HG03135 (cell line): Measurements from ENCODE around the gene CAPN9.

Experiments used
- ATAC-seq: cut with Tn5 transposase; IDR thresholded peaks from one replicate; pipeline ENCODE4 v1.9.1; 2021; ENCODE audit warnings: mild to moderate bottlenecking, moderate library complexity; ENCODE audit not compliant: unreplicated experiment

Gene CAPN9

DNA sequence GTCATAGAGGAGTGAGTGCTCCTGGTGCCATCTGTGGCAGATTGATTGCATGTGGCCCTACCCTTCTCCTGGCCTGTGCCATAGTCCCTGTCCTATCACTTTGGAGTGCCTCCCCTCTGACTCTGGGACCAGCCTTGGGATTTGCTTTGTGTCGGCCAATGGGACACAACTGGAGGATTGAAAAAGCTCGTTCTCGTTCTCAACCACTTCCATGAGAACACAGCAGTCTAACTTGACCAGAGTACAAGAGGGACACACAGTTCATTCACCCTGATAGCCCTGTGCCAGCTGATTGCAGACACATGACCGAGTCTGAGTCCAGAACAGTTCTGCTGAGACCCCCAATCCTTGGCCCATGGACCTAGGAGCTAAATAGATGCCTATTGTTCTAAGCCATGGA, 73.4 kb downstream of the CAPN9 start:
- ATAC-seq, result no peak

GRCh38 chr1:230821346-230821745, 74.2 kb downstream of the CAPN9 start:
- no peak for ATAC-seq

- ATAC-seq, result no peak
These were observed 74.9 kb downstream of the CAPN9 start for GRCh38 chr1:230822092-230822581.

DNA sequence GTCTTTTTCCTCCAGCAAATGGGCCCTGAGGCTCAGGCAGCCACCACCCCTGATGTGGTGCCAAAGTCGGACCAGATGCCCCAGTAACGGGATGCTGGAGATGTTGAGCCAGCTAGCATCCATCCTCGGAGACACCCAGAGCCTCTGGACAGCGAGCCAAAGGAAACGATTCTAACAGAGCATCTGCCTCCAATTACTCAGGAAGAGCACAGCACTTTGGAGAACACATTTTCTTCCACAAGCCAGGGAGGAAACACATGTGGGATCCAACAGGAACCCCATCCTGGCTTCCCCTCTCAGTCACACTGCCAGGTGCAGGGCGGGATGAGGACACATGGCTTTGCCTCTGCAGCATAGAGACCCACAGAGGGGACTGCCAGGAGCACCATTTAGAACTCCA, 76.2 kb downstream of the CAPN9 start:
- no peak for ATAC-seq

- no peak for ATAC-seq
These were observed 76.8 kb downstream of the CAPN9 start for GRCh38 chr1:230823931-230824381.

GRCh38 chr1:230824551-230824918, 77.3 kb downstream of the CAPN9 start:
- no peak for ATAC-seq

DNA sequence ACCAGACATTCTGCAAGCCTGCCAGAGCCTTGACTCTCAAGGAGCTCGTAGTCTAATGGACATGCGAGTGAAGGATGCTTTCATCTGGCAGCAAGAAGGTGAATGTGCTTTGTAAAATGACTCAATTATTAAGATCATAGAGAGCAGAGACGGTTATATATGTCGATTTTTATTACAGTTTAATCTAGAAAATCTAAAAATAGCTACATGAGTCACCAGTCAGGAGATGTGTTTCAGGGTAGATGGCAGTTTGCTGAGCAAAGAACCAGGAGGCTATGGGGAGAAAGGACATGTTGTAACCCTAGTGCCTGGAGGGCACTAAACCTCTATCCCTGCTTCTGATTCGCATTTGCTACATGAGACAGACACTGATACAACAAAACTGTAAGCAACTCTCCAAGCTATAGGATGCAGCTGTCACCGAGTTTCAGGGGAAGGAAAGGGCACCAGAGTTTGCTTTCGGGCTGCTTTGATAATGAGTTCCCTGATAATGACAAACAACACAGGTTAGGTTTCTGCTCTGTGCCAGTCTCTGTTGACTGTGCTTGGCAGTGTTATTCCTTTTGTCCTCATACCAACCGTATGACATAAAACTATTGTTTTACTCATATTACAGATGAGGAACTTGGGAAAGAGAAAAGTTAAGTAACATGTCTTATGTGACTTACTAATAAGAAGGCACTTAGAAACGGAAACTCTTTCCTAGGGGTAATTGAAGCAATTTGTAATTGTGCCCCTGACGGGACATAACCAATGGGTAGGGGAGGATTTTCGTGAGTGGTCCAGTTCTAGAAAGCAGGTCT, 77.9 kb downstream of the CAPN9 start:
- ATAC-seq, result no peak

GRCh38 chr1:230825761-230826160, 78.6 kb downstream of the CAPN9 start:
- no peak for ATAC-seq

DNA sequence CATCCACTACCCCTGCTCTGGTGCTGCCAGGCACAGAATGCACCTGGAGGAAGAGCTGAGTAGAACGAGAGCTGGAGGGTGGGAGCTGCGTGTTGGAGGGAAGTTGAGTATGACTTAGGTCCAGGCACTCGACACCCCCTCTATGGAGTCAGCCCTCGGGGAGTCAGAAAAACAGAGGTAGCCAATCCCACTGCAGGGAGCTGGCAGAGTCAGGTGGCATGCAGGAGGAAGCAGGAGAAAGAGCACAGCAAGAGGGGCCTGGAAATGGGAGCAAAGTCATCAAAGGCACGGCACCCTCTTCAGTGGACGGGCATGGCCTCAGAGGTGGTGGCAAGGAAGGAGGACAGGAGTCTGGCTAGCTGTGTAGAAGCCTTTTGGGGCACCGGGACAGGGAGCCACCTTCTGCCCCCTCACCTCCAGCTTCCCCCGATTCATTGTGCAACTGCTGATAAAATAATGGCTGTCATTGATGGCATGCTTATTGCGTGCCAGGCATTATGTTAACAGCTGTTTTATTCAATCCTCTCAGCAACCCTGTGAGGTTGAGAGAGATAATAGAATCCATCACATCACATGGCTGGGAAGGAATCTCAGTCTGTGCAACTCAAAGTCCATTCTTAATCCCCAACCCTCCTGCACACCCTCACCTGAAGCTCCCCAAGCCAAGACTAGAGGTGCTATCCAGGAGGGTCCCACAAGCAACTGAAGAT, 79.1 kb downstream of the CAPN9 start:
- no peak for ATAC-seq

- ATAC-seq, result no peak
These were observed 80.0 kb downstream of the CAPN9 start for GRCh38 chr1:230827081-230827681.

GRCh38 chr1:230827801-230828200, 80.6 kb downstream of the CAPN9 start:
- ATAC-seq, result no peak

DNA sequence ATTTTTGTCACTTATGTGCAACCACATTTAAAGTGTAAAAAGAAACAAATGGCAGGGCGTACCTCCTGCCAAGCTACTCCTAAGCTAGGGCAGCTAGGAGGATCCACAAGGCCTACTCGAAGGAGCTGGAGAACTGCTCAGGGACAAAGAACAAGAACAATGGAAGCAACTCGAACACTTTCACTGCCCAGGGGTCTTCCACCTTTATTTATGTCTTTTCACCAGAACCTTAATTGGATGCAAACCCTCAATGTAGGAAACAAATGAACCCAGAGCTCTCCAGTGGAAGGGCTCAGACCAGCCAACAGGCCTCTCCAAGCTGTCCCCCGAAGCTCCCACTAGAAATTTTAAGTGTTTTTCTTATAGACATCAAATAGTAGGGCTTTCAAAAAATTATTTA, 81.2 kb downstream of the CAPN9 start:
- no peak for ATAC-seq

- no peak for ATAC-seq
These were observed 84.6 kb downstream of the CAPN9 start for GRCh38 chr1:230831771-230832170.

DNA sequence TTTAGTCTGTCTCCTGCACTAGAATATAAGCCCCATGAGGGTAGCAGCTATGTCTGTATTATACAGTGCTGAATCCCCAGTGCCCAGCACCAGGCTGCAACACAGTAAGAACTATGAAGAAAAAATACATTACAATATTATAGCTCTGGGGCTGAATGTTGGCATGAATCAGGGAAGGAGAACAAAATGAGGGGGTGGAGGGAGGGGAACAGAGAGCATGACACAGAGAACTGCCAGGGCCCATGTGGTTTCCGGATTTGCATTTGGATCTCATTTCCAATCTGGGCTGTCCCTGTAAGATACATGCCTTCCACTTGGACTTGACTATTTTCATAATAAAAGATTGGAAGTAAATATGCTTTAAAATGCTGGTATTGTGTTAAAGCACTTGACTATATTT, 85.3 kb downstream of the CAPN9 start:
- no peak for ATAC-seq

- ATAC-seq, result no peak
These were observed 86.3 kb downstream of the CAPN9 start for GRCh38 chr1:230833511-230833910.

DNA sequence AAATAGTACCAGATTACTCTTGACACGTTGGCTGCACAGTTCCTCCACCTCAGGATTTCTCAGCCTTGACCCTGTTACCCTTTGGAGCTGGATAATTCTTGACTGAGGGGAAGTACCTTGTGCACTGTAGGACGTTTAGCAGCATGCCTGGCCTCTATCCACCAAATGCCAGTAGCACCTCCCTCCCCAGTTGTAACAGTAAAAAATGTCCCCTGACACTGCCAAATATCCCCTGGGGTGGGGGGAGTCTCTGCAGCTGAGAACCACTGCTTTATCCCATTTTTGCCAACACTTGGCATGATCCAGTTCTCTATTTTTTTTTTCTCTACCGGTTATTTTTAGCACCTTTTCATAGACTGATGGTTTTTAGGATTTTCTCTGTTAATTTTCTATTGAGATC, 87.1 kb downstream of the CAPN9 start:
- no peak for ATAC-seq

GRCh38 chr1:230836347-230836746, 89.2 kb downstream of the CAPN9 start:
- ATAC-seq, result no peak

DNA sequence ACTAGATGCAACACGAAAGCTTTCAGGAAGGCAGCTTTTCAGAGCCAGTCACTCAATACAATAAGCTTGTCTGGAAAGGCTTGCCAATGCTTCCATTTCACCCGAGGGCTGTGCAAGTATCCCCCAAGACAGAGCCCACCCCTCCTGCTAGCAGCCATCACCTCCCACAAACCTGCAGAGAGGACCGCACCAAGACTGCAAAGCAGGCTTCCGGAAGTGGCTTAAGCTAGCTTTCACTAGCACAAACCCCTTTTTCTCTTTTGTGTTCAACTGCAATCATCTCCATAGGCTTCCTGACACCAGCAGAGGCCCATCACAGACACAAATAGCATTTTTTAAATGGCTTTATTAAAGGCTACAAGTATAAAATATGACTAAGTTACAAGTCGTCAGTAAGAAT, 89.6 kb downstream of the CAPN9 start:
- ATAC-seq, result no peak

- no peak for ATAC-seq
These were observed 92.0 kb downstream of the CAPN9 start for GRCh38 chr1:230839173-230839572.

- ATAC-seq, result no peak
These were observed 95.6 kb downstream of the CAPN9 start for GRCh38 chr1:230842801-230843200.

- no peak for ATAC-seq
These were observed 96.5 kb downstream of the CAPN9 start for GRCh38 chr1:230843503-230844309.
